ENCODE measurements around the gene ARSA. TPM values are rescaled to one million over a fixed set of nuclear protein-coding genes. Genes with fewer than 3 reads are reported as not detected.

The ARSA gene
- total RNA-seq: 19.3 and 22.3 TPM in 2 replicates
- polyA plus RNA-seq: 33.6 and 47.7 TPM in 2 replicates
- 10.9 and 16.5 TPM in 2 replicates for polyA plus RNA-seq (2011; cell fraction: cytosol; rRNA removed)
- polyA plus RNA-seq (2011; cell fraction: nucleus; rRNA removed): 63.1 and 81.2 TPM in 2 replicates
- 17.5 and 28.3 TPM in 2 replicates for polyA plus RNA-seq (2012)
- 6.4 and 8.9 TPM in 2 replicates for polyA minus RNA-seq
- polyA minus RNA-seq (2011; cell fraction: cytosol; rRNA and poly(A)+ RNA removed): 3.2 TPM
- polyA minus RNA-seq (2011; cell fraction: nucleus; rRNA and poly(A)+ RNA removed): 7.6 and 14.0 TPM in 2 replicates
- Bru-seq, nascent RNA: percentile 44 among the genes with signal in this experiment
- BruChase-seq, experiment 1, labeled RNA remaining after a 6-hour chase: percentile 41 among the genes with signal in this experiment
- BruChase-seq, experiment 2, labeled RNA remaining after a 2-hour chase: percentile 44 among the genes with signal in this experiment
- long read RNA-seq, transcript ARSA-201 (8 exons, 2,050 nt): major isoform, 5 of 13 reads
- long read RNA-seq, partial matches to known transcripts: 4 of 13 reads
- long read RNA-seq, other reads (novel, unspliced or antisense): 3 of 13 reads

- POLR2A ChIA-PET: interaction anchor here (0.7 to 1.6 kb wide), 6 partner anchors 38 to 80 kb away, joined by 3 to 5 read pairs (median 4); partner anchors contain the start of gene SHANK3
Observed at GRCh38 chr22:50627642-50628542, at the start of gene ARSA. ARSA (minus strand) TSS chr22:50628152; CDS start chr22:50627779, 373 bp downstream.

More at GRCh38 chr22:50627642-50628542, at the start of gene ARSA:
- Histone ChIP-seq H3K27ac (ENCODE audit: insufficient read depth, low read depth, low read length) (no peak within 1 kb of the TSS), H4K20me1 (replicated peaks; ENCODE audit: control insufficient read depth, extremely low read depth, insufficient read depth, low read length) (no peaks in the 10 kb centered on the region), H3K9ac (replicated peaks; ENCODE audit: extremely low read depth, insufficient read depth, low read length) (peak within 1 kb of the TSS; percentile 67), H3K36me3 (ENCODE audit: control insufficient read depth in 2 of 2, extremely low read depth in 1 of 2, insufficient read depth in 2 of 2, low read length in 2 of 2) (no peaks in the 10 kb centered on the region), H3K4me3 (replicated peaks in 1 of 3; ENCODE audit: insufficient read depth in 1 of 3, low read depth in 1 of 3, low read length in 3 of 3) (peak within 1 kb of the TSS; percentile 31 to 56 (median 47)), H2AFZ (ENCODE audit: low read depth, low read length) (peak within 1 kb of the TSS; percentile 84), H3K9me1 (replicated peaks; ENCODE audit: control insufficient read depth, extremely low read depth, insufficient read depth, low read length) (no peaks in the 10 kb centered on the region), H3K9me3 (replicated peaks; ENCODE audit: control insufficient read depth, insufficient read depth, low read length) (no peaks in the 10 kb centered on the region), H3K4me2 (ENCODE audit: insufficient read depth, low read length) (peak within 1 kb of the TSS; percentile 66), H3K27me3 (ENCODE audit: control insufficient read depth in 2 of 2, insufficient read depth in 2 of 2, low read length in 2 of 2) (no peaks in the 10 kb centered on the region), H3K79me2 (ENCODE audit: control insufficient read depth, insufficient read depth, low read length) (no peaks in the 10 kb centered on the region), H3K4me1 (ENCODE audit: control insufficient read depth, extremely low read depth, insufficient read depth, low read length) (peaks cover 10% of the 10 kb centered on the region)
- TSS peak; percentile 46 for BruUV-seq (replicated peaks)
- CTCF ChIA-PET: interaction anchor here (0.9 to 4.0 kb wide), 14 partner anchors 11 to 102 kb away, joined by 3 to 26 read pairs (median 5); partner anchors contain the start of genes SCO2 and SHANK3
- TF ChIP-seq POLR2AphosphoS5 (IDR thresholded peaks at IDR 0.05; ENCODE audit: insufficient read depth, low read depth, low read length) (peak; percentile 80), POLR2A (IDR thresholded peaks at IDR 0.05; ENCODE audit: low read depth, low read length) (peak; percentile 89), EZH2 (IDR thresholded peaks at IDR 0.05; ENCODE audit: borderline replicate concordance, low read depth, low read length, severe bottlenecking) (no peak)
- TF ChIP-seq, protein P1, sequence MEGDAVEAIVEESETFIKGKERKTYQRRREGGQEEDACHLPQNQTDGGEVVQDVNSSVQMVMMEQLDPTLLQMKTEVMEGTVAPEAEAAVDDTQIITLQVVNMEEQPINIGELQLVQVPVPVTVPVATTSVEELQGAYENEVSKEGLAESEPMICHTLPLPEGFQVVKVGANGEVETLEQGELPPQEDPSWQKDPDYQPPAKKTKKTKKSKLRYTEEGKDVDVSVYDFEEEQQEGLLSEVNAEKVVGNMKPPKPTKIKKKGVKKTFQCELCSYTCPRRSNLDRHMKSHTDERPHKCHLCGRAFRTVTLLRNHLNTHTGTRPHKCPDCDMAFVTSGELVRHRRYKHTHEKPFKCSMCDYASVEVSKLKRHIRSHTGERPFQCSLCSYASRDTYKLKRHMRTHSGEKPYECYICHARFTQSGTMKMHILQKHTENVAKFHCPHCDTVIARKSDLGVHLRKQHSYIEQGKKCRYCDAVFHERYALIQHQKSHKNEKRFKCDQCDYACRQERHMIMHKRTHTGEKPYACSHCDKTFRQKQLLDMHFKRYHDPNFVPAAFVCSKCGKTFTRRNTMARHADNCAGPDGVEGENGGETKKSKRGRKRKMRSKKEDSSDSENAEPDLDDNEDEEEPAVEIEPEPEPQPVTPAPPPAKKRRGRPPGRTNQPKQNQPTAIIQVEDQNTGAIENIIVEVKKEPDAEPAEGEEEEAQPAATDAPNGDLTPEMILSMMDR (IDR thresholded peaks at IDR 0.05; ENCODE audit: extremely low read depth in 1 of 2, insufficient read depth in 1 of 2, low read depth in 1 of 2, low read length in 2 of 2): peak; percentile 12 to 54
- TF ChIP-seq, protein P2, sequence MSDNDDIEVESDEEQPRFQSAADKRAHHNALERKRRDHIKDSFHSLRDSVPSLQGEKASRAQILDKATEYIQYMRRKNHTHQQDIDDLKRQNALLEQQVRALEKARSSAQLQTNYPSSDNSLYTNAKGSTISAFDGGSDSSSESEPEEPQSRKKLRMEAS (IDR thresholded peaks at IDR 0.05; ENCODE audit: insufficient read depth, insufficient read length): no peak
- peak; percentile 85 for FAIRE-seq
- peak; percentile 77 for DNase-seq (ENCODE audit: low read depth, low spot score)
- intact Hi-C loops (cut with micrococcal nuclease): loop anchor here (1.0 kb wide), 3 partner anchors 28 to 63 kb away; partner anchors contain the start of gene SHANK3
- dilution Hi-C loops (cut with MboI; ENCODE audit: extremely low pct_ligation_motif_present, low sequenced_read_pairs): no loop called here
